ENCODE data around the gene ATRX. TPM values are rescaled to one million over a fixed set of nuclear protein-coding genes. Genes with fewer than 3 reads are reported as not detected.
"Not testable (repeated sequence)": the region's sequence is repeated elsewhere in the genome, so short reads cannot be mapped to it uniquely, and the experiment has no call there.

Gene ATRX, protein sequence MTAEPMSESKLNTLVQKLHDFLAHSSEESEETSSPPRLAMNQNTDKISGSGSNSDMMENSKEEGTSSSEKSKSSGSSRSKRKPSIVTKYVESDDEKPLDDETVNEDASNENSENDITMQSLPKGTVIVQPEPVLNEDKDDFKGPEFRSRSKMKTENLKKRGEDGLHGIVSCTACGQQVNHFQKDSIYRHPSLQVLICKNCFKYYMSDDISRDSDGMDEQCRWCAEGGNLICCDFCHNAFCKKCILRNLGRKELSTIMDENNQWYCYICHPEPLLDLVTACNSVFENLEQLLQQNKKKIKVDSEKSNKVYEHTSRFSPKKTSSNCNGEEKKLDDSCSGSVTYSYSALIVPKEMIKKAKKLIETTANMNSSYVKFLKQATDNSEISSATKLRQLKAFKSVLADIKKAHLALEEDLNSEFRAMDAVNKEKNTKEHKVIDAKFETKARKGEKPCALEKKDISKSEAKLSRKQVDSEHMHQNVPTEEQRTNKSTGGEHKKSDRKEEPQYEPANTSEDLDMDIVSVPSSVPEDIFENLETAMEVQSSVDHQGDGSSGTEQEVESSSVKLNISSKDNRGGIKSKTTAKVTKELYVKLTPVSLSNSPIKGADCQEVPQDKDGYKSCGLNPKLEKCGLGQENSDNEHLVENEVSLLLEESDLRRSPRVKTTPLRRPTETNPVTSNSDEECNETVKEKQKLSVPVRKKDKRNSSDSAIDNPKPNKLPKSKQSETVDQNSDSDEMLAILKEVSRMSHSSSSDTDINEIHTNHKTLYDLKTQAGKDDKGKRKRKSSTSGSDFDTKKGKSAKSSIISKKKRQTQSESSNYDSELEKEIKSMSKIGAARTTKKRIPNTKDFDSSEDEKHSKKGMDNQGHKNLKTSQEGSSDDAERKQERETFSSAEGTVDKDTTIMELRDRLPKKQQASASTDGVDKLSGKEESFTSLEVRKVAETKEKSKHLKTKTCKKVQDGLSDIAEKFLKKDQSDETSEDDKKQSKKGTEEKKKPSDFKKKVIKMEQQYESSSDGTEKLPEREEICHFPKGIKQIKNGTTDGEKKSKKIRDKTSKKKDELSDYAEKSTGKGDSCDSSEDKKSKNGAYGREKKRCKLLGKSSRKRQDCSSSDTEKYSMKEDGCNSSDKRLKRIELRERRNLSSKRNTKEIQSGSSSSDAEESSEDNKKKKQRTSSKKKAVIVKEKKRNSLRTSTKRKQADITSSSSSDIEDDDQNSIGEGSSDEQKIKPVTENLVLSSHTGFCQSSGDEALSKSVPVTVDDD (N-terminal part only)
- 74.4 and 82.5 TPM in 2 replicates for total RNA-seq

DNA sequence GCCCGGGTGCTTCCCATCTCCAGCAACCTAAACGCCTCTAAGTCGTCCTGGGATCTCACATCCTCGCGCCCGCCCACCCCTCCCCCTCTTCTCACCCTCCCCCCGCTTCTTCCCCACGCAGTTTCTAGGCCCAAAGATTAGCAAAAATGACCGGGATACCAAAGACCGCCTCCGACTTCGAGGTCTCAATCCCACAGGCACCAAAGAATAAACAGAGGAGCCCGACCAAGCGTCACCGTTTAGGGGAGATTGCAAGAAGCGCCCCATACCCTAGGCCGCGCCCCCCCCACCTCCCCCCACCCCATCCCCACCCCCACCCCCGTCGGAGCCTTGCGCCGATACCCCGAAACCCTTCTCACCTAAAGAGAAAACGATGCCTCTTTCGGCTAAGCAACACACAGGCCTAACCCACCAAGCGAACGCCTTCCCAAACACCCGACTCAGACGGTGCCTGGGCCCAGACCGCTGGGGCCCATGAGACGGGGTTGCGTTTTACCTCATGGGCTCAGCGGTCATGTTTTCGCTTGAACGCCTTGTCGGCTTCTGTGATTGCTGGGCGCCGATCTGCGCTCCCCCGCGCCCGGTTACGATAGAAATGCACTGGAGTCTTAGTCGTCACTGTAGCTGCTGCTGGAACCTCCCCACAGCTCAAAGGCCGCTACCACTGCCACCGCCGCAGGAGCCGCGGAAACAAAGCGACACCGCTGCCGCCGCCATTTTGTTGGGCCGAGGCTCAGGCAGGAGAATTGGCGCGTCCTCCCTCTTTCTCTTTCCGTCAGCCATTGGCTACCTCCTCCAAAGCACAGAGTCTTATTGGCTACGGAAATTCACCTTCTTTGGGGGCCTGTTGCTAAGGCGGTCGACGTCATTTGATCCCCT lies at the start of gene ATRX:
TSS of gene ATRX (minus strand) at position 731 of the 879 bp plus-strand sequence. CDS start at position 516, 215 bp downstream.
- H3K9me3 Mint-ChIP-seq: no peaks in the 10 kb centered on the region
- H3K27me3 Mint-ChIP-seq (ENCODE audit: low read depth): no peaks in the 10 kb centered on the region
- DNase-seq (ENCODE audit: low spot score): peak; percentile 71
- H3K4me1 Mint-ChIP-seq (ENCODE audit: low read depth): peaks cover 20% of the 10 kb centered on the region
- peak within 1 kb of the TSS; percentile 100 for H3K27ac Mint-ChIP-seq
- intact Hi-C loops (cut with micrococcal nuclease): loop anchor here (1.0 to 10.0 kb wide), 4 partner anchors 110 to 1577 kb away; partner anchors contain the start of genes MAGT1 and PGK1
- peaks cover 16% of the 10 kb centered on the region for H3K36me3 Mint-ChIP-seq (ENCODE audit: low read depth)
- peak within 1 kb of the TSS; percentile 100 for H3K4me3 Mint-ChIP-seq (ENCODE audit: low read depth)

DNA sequence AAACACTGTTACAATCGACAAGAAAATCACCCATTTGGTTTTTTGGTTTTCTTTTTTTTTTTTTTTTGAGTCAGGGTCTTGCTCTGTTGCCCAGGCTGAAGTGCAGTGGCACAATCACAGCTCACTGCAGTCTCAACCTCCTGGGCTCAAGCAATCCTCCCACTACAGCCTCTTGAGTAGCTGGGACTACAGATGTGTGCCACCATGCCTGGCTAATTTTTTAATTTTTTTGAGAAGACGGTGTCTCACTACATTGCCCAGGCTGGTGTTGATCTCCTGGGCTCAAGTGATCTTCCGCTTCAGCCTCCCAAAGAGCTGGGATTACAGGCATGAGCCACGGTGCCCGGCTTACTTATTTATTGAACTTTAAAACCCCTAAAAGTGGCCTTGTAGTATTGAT lies 45.5 kb upstream of the ATRX start:
- H3K36me3 Mint-ChIP-seq (ENCODE audit: low read depth): peaks cover 39% of the 10 kb centered on the region
- H3K4me1 Mint-ChIP-seq (ENCODE audit: low read depth); intact Hi-C loops (cut with micrococcal nuclease); H3K9me3 Mint-ChIP-seq; H3K27me3 Mint-ChIP-seq (ENCODE audit: low read depth); H3K27ac Mint-ChIP-seq; H3K4me3 Mint-ChIP-seq (ENCODE audit: low read depth); DNase-seq (ENCODE audit: low spot score): not testable (repeated sequence)

DNA sequence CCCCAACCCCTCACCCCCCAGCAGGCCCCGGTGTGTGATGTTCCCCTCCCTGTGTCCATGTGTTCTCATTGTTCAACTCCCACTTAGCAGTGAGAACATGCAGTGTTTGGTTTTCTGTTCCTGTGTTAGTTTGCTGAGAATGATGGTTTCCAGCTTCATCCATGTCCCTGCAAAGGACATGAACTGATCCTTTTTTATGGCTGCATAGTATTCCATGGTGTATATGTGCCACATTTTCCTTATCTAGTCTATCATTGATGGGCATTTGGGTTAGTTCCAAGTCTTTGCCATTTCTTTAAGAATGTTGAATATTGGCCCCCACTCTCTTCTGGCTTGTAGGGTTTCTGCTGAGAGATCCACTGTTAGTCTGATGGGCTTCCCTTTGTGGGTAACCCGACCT lies 36.0 kb upstream of the ATRX start:
- intact Hi-C loops (cut with micrococcal nuclease); H3K4me1 Mint-ChIP-seq (ENCODE audit: low read depth); H3K27ac Mint-ChIP-seq; H3K4me3 Mint-ChIP-seq (ENCODE audit: low read depth); H3K9me3 Mint-ChIP-seq; H3K27me3 Mint-ChIP-seq (ENCODE audit: low read depth); DNase-seq (ENCODE audit: low spot score): not testable (repeated sequence)
- H3K36me3 Mint-ChIP-seq (ENCODE audit: low read depth): peaks cover 45% of the 10 kb centered on the region

DNA sequence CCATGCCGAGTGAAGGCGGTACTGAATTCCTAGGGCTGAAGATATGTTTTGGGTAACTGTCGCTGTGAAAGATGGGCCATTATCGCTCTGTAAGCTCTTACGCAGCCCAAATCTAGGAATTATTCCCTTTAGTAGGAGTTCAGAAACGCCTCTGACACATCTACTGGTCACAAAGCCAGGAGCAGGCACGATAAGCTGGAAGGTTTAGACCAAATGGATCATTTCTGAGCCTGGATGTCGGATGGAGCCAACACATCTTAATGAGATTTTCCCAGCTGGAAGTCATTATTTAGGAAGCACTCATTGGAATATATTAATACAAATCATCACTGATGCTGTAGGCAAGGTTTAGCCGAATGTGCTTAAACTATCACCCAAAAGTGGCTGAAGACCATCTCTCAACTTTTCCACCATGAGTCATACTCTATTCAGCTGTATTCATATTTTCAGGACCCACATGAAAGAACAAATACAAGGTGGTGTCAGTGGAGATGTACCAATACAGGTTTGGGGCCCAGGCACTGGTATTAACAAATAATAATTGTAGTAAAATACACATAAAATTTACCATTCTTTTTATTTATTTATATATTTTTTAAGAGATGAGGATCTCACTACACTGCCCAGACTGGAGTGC lies 34.2 kb upstream of the ATRX start:
- Mint-ChIP-seq H3K9me3 (peaks cover 6% of the 10 kb centered on the region), H3K4me1 (ENCODE audit: low read depth) (no peaks in the 10 kb centered on the region), H3K27ac (no peak overlapping the region), H3K27me3 (ENCODE audit: low read depth) (no peaks in the 10 kb centered on the region), H3K4me3 (ENCODE audit: low read depth) (no peak overlapping the region), H3K36me3 (ENCODE audit: low read depth) (peaks cover 30% of the 10 kb centered on the region)
- intact Hi-C loops (cut with micrococcal nuclease): no loop called here
- no peak for DNase-seq (ENCODE audit: low spot score)

DNA sequence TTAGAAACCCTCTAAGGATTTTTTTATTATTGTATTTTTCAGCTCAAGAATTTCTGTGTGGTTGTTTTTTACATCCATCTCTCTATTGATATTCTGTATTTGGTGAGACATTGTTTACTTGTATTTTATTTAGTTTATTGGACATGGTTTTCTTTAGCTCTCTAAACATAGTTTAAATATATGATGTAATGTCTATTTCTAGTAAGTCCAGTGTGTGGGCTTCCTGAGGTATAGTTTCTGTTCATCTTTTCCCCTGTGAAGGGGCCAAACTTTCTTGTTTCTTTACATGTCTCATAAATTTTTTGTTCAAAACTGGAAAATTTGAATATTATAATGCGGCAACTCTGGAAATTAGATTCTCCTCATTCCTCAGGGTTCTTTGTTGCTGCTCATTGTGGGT lies 28.2 kb upstream of the ATRX start:
- DNase-seq (ENCODE audit: low spot score): no peak
- Mint-ChIP-seq H3K36me3 (ENCODE audit: low read depth) (no peaks in the 10 kb centered on the region), H3K9me3 (peaks cover 6% of the 10 kb centered on the region), H3K27ac (no peak overlapping the region), H3K4me3 (ENCODE audit: low read depth) (no peak overlapping the region), H3K27me3 (ENCODE audit: low read depth) (no peaks in the 10 kb centered on the region), H3K4me1 (ENCODE audit: low read depth) (no peaks in the 10 kb centered on the region)
- intact Hi-C loops (cut with micrococcal nuclease): no loop called here

DNA sequence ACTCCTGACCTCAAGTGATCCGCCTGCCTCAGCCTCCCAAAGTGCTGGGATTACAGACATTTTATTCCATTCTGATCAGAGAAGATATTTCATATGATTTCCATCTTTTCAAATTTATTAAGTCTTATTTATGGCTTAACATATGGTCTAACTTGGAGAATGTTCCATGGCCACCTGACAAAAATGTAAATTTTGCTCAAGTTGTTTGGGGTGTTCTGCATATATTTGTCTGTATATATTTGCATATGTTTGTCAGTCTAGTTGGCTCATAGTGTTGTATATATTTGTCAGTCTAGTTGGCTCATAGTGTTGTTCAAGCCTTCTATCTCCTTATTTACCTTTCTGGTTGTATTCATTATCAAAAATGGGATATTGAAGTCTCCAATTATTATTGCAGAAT lies 16.2 kb upstream of the ATRX start:
- no peaks in the 10 kb centered on the region for H3K27me3 Mint-ChIP-seq (ENCODE audit: low read depth)
- H3K27ac Mint-ChIP-seq: no peak overlapping the region
- DNase-seq (ENCODE audit: low spot score): no peak
- H3K9me3 Mint-ChIP-seq: no peaks in the 10 kb centered on the region
- H3K36me3 Mint-ChIP-seq (ENCODE audit: low read depth): no peaks in the 10 kb centered on the region
- H3K4me3 Mint-ChIP-seq (ENCODE audit: low read depth): no peak overlapping the region
- intact Hi-C loops (cut with micrococcal nuclease): no loop called here
- H3K4me1 Mint-ChIP-seq (ENCODE audit: low read depth): peaks cover 2% of the 10 kb centered on the region

DNA sequence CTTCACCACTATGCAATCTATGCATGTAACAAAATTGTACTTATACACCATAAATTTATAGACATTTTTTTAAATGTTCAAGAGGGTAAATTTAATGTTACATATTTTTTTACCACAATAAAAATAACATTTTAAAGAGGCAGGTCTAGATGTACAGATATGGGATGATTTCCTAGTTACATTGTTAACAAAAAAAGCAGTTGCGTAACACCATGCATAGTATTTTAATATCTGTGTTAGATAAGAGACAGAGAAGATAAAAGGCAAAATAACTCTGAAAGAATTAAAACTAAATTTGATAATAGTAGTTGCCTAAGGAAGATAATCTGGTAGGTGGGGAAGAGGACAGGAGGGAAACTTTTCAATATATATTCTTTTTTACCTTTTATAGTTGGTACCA lies 9.1 kb upstream of the ATRX start:
- no peaks in the 10 kb centered on the region for H3K4me1 Mint-ChIP-seq (ENCODE audit: low read depth)

DNA sequence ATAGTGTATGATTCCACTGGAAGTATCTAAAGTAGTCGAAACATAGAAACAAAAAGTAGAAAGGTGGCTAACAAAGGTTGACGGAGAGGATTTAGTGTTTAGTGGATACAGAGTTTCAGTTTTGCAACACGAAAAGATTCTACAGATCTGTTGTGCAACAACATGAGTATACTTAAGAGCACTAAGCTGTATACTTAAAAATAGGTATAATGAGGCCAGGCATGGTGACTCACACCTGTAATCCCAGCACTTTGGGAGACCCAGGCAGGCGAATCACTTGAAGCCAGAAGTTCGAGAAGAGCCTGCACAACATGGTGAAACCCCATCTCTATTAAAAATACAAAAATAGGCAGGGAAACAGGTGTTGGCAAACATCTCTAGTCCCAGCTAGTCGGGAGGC lies 7.9 kb upstream of the ATRX start:
- Mint-ChIP-seq H3K27ac (no peak overlapping the region), H3K4me1 (ENCODE audit: low read depth) (no peaks in the 10 kb centered on the region), H3K36me3 (ENCODE audit: low read depth) (no peaks in the 10 kb centered on the region), H3K4me3 (ENCODE audit: low read depth) (no peak overlapping the region), H3K27me3 (ENCODE audit: low read depth) (no peaks in the 10 kb centered on the region), H3K9me3 (no peaks in the 10 kb centered on the region)
- intact Hi-C loops (cut with micrococcal nuclease): no loop called here
- DNase-seq (ENCODE audit: low spot score): no peak

More for the DNA sequence above, 9.1 kb upstream of the ATRX start:
- Mint-ChIP-seq H3K4me3 (ENCODE audit: low read depth) (no peak overlapping the region), H3K36me3 (ENCODE audit: low read depth) (no peaks in the 10 kb centered on the region), H3K9me3 (no peaks in the 10 kb centered on the region), H3K27ac (no peak overlapping the region), H3K27me3 (ENCODE audit: low read depth) (no peaks in the 10 kb centered on the region)
- no peak for DNase-seq (ENCODE audit: low spot score)
- intact Hi-C loops (cut with micrococcal nuclease): no loop called here

DNA sequence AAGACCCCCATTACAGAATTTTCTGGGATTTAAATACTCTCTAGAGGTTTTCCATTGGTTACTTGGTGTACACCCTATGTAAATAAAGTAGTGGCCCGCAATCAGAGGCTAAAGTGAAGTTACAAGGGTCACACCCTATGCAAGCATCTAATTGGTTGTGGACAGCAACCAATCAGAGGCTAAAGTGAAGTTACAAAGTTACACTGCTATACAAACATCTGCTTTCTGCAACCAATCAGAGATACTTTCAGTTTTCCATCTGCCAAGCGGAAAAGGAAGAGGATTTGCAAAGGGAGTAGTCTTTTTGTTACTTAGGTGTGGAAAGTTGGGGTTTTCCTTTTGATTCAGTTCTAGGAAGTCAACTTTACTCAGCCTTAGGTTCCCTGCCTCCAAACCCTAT lies 2.0 kb upstream of the ATRX start:
- peaks cover 20% of the 10 kb centered on the region for H3K4me1 Mint-ChIP-seq (ENCODE audit: low read depth)
- H3K4me3 Mint-ChIP-seq (ENCODE audit: low read depth): peak overlapping the region; percentile 65
- no peaks in the 10 kb centered on the region for H3K9me3 Mint-ChIP-seq
- peak; percentile 9 for DNase-seq (ENCODE audit: low spot score)
- H3K36me3 Mint-ChIP-seq (ENCODE audit: low read depth): peaks cover 13% of the 10 kb centered on the region
- peak overlapping the region; percentile 78 for H3K27ac Mint-ChIP-seq
- intact Hi-C loops (cut with micrococcal nuclease): loop anchor here (5.0 to 10.0 kb wide), 3 partner anchors 113 to 1574 kb away; partner anchors contain the start of gene PGK1
- H3K27me3 Mint-ChIP-seq (ENCODE audit: low read depth): no peaks in the 10 kb centered on the region

DNA sequence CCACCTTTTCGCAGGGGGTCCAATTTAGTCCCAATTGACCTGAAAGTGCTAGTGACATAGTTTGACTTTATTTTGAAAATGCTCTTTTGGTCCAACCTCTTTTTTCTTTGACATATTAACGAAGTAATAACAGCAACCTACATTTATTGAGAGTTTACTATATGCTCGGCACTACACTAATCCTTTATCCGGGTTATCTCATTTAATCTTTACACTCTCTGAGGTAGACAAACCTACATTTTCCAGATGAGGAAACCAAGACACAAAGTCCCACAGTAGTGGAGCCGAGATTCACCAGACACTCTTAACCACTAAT lies 307 bp upstream of the ATRX start:
- Mint-ChIP-seq H3K36me3 (ENCODE audit: low read depth) (peaks cover 16% of the 10 kb centered on the region), H3K4me1 (ENCODE audit: low read depth) (peaks cover 20% of the 10 kb centered on the region), H3K27ac (peak overlapping the region; percentile 100), H3K9me3 (no peaks in the 10 kb centered on the region), H3K27me3 (ENCODE audit: low read depth) (no peaks in the 10 kb centered on the region), H3K4me3 (ENCODE audit: low read depth) (peak overlapping the region; percentile 100)
- DNase-seq (ENCODE audit: low spot score): no peak
- intact Hi-C loops (cut with micrococcal nuclease): loop anchor here (1.0 to 10.0 kb wide), 4 partner anchors 109 to 1576 kb away; partner anchors contain the start of genes MAGT1 and PGK1

DNA sequence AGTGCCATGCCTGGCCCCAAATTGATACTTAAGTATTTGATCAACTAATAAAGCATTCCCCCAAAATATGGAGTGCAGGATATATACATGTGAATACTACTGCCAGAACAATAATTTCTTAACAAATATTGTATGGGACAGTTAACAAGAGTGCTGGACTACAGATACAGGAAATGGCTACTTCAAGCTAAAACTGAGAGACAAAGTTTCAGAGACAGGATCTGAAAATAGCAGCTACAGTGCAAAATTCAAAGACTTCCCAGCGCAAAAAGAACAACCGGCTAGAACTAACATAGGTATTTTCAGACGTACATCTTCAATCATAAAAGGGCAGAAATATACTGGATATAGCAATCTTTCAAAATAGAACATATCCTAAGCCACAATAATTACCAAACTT lies 6.3 kb downstream of the ATRX start:
- no peak for DNase-seq (ENCODE audit: low spot score)
- Mint-ChIP-seq H3K4me3 (ENCODE audit: low read depth) (no peak overlapping the region), H3K9me3 (no peaks in the 10 kb centered on the region), H3K36me3 (ENCODE audit: low read depth) (peaks cover 20% of the 10 kb centered on the region), H3K27me3 (ENCODE audit: low read depth) (no peaks in the 10 kb centered on the region), H3K27ac (no peak overlapping the region), H3K4me1 (ENCODE audit: low read depth) (peaks cover 24% of the 10 kb centered on the region)
- intact Hi-C loops (cut with micrococcal nuclease): loop anchor here (10.0 kb wide), 1 partner anchor 105 kb away; no protein-coding TSS in a partner anchor
